ENCODE results near the gene CCSER1.
"Not testable (repeated sequence)": the region's sequence is repeated elsewhere in the genome, so short reads cannot be mapped to it uniquely, and the experiment has no call there.

The CCSER1 gene

DNA sequence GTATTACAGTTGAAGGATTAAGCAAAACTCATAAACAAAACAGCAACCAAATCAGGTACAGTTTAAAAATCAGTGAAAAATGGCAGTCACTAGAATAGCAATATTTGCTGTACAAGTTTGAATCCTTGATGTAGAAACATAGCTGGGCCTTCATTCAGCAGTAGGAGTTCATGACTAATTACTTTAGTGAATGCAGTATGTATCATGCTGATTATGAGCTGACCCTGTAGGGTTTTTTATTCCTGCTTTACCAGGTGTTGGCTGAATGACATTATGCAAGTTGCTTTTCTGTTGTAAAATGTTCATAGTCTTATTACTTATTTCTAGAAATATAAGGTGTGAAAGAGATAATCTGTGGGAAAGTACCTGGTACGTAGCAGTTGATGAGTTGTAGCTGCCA is 179.6 kb downstream of the CCSER1 start:
- DNase-seq = no peak

DNA sequence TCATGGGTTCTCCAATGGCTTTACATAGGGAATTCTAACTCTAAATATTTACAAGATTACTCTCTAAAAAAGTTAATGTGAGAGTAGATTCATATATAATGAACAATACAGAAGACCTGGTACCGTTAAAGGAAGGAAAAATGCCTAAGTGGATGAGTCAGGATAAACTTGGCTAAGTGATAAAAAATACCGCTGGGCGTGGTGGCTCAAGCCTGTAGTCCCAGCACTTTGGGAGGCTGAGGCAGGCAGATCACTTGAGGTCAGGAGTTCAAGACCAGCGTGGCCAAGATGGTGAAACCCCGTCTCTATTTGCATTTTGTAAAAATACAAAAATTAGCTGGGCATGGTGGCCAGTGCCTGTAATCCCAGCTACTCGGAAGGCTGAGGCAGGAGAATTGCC is 189.9 kb downstream of the CCSER1 start:
- not testable (repeated sequence) for DNase-seq

DNA sequence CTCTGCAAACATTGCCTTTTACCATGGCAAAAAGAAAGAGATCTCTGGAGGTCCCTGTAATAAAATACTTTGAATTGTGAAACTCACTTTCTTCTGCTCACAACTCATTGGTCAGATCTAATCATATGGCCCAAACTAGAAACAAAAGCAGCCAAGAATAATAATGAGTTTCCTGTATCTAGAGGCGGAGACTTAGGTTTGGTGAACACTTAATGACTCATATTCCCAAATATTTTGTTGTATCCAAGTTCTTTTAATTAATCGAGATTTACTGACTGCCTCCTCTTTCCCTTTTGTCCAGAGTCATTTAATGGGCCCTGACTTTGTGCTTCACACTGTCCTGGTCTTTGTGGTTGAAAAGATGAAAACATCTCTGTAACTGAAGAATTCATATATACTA is 190.6 kb downstream of the CCSER1 start:
- no peak for DNase-seq

DNA sequence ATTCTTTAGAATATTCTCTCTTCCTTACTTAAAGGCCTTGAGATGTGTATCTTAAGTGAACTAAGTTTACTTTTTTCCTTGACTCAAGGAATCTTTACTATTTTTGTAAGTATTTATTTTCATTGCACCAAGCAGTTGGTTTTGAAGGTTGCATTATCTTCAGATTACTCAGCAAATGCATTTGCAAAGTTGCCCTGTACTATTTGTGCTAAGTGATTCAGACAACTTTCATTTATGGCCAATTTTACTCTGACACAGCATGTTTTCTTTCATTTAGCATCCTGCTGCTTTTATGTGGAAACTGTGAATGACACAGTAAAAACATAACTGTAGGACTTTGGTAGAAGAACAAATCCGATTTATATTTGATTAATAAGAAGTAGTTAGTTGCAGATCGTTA is 191.0 kb downstream of the CCSER1 start:
- DNase-seq = no peak

DNA sequence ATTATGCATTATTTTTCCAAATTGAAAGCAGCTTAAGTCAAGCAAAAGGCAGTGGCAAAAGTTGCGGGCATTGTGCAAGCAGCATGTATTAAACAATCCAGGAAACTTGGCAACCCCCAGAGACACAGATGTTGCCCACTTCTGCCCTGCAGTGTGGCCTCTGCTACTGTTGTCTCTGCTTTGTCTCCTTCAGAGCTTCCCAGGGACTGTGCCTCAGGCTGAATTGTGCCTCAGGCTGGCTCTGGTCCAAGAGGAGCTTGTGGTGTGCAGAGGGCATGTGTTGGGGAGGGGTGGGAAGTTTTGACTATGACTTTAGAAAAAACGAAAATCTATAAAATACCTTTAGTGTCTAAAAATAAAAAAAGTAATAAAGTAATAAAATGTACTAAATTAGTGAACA is 201.4 kb downstream of the CCSER1 start:
- DNase-seq = no peak

DNA sequence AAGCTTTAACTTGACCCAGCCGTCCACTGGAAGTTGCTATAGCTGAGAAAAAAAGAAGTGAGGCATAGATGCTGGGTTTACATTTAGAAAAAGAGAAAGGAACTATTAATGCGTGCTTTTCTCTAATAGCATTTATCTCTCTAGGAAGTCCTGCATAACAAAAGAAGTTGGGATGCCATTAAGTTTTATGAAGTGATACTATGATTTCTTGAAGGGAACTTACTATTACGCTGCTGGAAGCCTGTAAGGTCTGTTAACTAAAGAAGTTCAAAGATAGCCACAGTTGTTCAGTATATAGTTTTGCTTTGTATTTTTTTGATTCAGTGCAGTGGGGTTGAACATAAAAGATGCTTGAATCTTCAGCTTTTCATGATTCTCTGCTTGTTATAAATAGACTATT is 203.4 kb downstream of the CCSER1 start:
- no peak for DNase-seq

DNA sequence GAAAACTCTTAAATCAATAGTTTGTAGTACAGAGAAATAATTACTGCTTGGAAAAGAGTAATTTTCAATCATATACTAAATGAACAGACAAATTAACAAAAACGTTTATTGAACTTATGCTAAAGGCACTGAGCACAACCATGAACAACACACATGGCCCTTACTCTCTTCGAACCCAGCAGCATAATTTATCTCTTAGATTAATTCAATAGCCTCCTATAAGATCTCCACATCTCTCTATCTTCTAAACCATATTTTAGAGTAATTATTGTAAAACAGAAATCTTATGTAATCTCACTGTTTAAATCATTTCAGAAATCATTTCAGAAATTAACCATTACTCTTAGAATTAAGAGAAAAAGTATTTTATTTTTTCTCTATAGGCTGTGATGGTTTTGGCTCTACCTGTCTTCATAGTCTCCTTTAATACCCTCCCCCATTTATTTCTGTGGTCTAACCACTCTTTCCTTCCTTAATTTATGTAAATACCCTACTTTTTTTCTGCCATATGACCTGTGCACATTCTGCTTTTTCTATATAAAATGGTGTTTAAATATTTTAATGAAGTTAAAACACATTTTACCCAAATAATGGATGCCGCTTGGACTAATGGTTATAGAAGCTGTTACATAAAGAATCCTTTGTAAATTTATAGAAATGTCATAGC is 218.5 kb downstream of the CCSER1 start:
- no peak for DNase-seq

DNA sequence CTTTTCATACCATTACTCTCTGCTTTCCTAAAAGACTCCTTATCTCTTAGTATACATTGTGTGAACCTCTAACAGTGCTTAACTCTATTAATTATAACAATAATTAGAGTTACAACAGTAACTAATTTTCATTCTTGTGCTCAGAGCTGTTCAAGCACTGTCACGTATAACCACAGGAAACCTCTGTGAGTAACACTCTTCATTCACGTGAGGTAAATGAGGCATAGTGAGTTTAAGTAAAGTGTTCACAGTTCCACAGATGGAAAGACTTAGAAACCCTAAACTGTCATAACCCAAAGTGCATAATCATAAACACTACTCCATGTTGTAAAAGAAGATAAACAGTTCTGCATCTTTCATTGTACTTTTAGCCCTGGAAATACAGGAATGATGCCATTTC is 222.4 kb downstream of the CCSER1 start:
- DNase-seq = no peak

DNA sequence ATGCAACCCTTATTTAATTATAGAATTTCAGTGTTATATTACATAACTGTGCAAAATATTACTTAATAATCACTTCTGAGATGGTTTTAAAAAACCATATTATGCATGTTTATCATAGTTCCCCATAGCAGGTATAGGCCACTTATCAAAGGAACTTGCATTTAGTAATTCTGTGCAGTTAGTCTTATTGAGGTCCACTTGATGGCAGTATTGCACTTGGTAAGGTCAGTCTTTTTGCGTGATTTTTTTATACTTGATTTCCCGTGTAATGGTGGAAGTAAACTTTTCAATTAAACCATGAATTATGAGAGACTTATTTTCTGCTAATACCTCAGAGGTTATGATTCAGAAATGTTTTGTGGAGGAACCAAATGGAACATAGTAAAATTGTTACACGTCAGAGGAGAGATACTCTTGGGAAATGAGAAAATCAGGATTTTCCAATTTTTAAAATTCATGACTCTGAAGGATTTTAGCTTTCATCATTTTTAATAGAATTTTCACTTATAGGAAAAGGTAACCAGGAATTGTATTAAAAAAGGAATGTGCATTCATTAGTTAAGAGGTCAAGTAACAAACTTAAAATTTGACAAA is 230.0 kb downstream of the CCSER1 start:
- DNase-seq = no peak

DNA sequence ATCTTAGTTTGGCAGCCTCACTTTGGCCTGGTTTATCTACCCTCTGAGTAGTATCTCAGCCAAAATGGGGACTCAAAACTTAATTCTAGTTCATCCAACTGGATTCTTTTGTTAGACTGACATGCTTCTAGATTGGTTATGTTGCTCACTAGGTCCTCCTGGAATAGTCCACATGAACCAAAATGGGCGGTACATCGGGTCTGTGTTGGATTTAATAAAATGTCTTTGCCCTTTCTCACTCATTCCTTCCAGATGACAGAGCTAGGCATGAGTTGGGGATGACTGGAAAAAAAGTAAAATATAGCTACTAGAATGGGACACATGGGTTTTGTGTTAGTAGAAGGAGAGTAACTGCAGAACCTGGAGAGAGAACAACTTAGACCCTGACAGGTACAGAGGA is 247.9 kb downstream of the CCSER1 start:
- DNase-seq = no peak

DNA sequence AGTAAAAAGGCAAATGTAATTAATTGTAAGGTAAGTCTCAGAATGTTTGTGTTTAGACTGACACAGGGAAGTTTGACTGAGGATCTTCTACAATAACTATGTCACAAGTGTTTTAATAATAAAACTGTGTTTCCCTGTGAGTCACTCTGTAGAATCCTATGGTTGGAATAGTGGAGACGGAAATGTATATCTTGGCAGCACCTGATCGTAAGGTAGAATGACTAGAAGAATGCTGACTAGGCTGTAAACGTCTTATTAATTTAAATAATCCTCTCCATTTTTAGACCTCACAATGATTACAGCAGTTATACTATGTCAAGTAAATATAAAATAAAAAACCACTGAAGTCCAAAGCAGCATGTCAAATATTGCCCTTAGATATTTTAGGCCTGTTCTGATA is 266.0 kb downstream of the CCSER1 start:
- no peak for DNase-seq

DNA sequence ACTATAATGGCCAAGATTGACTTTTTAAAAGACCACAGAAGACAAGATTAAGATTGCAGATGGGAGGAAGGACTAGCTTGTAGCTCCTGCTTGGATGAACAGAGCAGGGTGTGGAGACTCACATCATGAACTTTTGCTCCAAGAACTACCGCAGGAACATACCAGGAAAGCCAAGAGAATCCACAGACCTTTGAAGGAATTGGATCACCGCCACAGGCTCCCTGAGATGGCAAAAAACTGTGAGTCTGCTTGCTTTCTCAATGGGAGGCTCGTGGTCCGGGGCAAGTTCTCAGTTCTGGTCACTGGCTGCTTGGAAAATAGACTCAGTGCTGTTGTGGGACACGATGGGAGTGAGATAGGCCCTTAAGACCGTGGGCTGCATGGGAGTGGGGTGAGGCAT is 276.6 kb downstream of the CCSER1 start:
- no peak for DNase-seq

DNA sequence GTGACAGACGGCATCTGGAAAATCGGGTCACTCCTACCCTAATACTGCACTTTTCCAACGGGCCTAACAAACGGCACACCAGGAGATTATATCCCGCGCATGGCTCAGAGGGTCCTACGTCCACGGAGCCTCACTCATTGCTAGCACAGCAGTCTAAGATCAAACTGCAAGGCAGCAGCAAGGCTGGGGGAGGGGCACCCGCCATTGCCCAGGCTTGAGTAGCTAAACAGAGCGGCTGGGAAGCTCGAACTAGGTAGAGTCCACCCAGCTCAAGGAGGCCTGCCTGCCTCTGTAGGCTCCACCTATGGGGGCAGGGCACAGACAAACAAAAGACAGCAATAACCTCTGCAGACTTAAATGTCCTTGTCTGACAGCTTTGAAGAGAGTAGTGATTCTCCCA is 280.7 kb downstream of the CCSER1 start:
- not testable (repeated sequence) for DNase-seq

DNA sequence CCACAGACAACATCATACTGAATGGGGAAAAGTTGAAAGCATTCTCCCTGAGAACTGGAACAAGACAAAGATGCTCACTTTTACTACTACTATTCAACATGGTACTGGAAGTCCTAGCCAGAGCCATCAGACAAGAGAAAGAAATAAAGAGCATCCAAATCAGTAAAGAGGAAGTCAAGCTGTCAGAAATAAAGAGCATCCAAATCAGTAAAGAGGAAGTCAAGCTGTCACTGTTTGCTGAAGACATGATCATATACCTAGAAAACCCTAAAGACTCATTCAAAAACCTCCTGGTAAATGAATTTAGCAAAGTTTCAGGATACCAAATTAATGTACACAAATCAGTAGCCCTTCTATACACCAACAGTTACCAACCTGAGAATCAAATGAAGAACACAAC is 285.6 kb downstream of the CCSER1 start:
- not testable (repeated sequence) for DNase-seq

DNA sequence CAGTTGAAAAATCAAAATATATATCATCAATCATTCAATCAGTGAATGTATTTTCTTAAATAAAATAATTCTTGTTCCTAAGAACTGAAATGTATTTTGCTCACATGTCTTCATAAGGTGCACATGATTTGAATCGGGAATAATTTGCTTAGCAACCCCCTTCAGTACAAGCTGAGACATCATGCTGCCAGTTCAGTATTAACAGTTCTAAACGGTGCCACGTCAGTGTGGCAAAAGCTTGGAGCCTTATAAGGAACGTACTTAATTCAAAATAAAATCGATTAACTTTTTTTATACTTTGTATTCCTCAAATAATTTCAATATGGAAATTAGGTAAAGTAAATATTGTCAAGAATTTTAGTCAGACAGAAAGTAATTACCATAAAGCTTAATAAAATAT is 287.9 kb downstream of the CCSER1 start:
- no peak for DNase-seq

DNA sequence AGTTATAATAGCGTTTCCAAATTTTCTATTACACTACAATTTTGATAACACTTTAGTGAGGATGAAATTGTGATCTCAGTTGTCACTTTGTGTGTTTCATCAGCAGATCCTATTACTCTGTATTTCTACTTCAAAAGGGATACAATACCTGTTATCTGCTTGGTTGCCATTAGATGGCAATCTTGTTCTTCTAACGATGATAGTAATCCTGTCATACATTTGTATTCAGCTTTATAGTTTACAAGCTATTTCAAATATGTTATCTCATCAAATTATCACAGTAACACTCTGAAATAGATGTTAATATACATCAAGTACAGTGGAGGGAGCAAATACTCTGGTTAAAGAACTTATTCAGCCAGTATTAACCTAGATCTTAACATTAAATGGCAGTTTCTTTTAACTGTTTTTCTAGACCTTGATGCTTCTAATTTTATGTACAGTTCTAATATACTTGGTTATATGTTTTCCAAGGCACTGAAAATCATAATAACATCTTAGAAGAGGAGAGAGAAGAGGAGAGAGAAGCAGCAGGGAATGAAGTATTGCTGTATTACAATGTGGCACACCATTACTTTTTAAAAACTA is 292.0 kb downstream of the CCSER1 start:
- DNase-seq = no peak

DNA sequence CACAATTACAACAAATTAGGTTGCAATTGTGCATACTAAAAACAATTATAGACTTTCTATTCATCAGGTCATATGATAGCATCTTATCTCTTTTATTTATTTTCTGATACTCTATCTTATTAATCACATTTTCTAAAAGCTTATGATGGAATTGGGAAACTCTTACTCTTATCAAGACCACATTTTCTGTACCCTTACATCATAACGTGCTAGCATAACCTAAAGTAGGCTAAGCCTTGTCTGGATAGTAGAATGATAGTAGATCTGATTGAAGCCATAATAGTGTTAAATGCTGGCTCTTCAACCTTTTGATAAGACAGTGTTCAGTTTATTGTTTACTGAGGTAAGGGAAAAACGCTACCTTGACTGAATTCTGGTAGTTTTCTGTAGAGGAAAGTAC is 294.0 kb downstream of the CCSER1 start:
- no peak for DNase-seq

DNA sequence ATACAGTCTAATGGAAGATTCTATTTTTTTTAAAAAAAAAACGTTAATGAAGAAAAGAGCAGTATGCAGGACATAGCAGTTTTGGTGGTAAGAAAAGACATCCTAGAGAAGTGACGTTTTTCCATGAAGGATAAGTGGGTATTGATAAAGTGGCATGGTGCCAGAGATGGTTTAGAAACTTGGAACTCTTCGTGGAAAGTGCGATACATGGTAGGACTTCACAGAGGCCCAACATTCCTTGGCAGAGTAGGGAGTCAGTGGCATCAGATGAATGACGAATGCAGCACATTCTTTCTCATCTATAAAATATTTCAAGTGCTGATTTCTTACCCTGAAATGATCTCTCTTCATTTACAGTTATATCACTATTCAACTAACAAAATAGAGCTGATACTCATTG is 298.7 kb downstream of the CCSER1 start:
- DNase-seq = no peak

DNA sequence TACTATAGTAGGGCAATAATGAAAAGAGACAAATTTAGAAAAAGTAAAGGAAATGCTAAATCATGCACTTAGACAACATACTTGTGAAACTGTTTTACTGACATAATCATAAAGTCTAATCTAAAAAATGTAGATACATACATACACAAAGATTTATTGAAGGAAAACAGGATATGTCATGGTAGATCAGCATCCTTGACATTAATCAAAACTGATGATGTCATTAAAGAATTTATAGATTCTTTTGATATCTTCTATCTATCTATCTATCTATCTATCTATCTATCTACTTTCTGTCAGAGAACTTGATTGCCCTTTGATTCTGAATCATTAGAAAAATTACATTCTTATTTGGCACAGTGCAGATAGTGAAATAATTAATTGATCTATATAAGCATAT is 311.3 kb downstream of the CCSER1 start:
- no peak for DNase-seq

DNA sequence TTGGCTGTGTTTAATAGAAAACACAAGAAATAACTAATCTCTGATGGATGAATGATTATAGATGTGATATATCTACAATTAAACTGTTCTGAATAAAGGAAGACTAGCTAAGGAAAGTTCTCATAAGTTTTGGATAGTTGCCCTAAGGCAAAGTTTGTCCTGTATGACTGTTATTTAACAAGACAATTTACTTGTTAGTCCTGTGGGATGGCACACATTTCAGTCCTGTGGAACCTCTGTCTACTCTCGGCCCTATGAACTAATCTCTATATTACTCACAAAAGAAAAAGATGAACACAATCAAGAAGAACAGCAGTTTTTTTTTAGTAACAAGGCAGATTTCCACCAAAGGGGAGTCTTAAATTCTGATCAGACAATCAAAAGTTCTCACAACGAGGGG is 314.6 kb downstream of the CCSER1 start:
- no peak for DNase-seq

DNA sequence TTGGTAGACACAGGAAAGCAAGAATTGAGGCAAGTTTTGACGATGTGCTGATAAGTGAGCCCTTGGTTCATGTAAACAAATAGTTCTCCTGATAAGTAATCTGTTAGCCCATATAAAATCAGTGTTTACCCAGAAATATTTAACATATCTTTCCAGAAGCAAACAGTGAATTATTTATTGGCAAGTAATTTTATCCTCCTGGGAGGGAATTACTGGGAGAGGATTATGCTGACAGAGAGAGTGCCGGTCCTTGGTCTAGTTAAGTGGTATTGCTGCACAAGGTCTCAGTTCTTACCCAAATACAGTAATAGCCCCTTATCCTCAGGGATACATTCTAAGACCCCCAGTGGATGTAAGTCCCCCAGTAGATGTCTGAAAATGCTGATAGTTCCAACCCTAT is 315.4 kb downstream of the CCSER1 start:
- no peak for DNase-seq

DNA sequence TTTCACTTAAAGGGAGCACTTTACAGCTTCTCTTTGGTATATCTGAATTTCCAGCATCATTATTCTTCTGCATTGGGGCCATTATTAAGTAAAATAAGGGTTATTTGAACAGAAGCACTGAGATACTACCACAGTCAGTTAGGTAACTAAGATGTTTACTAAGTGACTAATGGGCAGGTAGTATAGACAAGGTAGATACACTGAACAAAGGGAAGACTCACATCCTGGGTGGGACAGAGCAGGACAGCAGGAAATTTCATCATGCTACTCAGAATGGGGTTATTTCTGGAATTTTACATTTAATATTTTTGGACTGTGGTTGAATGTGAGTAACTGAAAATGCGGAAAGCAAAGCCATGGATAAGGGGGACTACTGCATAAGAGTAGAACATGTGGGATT is 316.0 kb downstream of the CCSER1 start:
- no peak for DNase-seq

DNA sequence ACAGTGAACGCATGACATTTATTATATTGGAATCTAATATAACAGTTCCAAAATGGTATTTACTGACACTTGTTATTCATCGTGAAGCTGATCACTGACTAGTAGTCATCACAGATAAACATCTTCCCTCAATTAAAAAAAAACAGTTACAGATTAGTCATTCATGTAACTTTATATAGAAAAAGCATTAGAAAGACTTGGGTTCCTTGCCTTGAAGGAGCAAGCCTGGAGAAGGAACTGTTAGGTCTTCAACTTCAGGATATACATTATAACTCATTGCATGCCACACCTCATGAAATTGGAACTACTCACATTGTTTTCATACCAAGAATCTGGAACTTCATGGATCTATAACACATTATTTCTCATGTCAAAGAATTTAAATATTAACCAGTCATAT is 317.7 kb downstream of the CCSER1 start:
- DNase-seq = no peak

DNA sequence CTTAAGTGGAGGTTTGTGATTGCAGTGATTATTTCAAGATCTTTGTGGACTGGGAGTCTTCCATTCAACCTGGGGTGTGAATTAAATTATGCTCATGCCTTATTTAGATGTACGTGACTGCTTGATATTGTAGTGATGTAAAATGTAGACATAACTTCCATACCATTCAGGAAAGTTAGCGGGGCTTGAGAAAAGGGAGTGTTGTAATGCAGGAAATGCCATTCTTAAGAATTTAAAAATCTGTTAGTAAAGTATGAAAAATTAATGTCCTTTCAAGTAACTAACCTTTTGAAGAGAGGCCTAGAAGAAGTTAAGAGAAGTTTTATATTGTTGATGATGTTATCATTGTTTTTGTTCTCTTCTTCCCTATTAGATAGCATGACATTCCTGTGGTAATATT is 318.2 kb downstream of the CCSER1 start:
- DNase-seq = no peak

DNA sequence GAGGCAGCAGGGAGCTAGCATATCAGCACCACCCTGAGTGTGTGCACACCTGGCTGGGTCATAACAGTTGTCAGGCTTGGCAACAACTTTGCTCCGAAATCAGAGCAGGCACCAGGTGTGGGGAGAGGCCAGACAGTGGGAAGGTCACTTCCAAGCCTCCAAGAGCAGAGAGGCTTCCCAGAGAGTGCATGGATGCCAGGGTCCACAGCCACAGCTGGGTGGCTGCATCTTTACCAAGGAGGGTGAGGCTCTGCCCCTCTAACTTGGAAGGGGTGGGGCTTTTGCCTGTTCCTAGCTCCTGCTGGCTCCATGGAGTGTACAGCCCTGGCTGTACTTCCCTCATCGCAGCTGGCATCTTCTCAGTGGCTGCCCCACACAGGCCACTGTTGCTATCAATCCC is 322.4 kb downstream of the CCSER1 start:
- no peak for DNase-seq
